WTC11 (cell line): ENCODE results near the gene STT3B. TPM values are rescaled to one million over a fixed set of nuclear protein-coding genes. Genes with fewer than 3 reads are reported as not detected.

Experiments used
- ATAC-seq: fragments of 200-7000 bp; cut with Tn5 transposase; 2 replicates; pipeline ENCODE4 v1.10.0; 2021; ENCODE audit warnings: mild to moderate bottlenecking, moderate library complexity
- CTCF ChIA-PET: fragments of 300-600 bp; sonication (Branson Sonifier 250); formaldehyde crosslinking; loops from one replicate; lab custom pipeline; 2021; ENCODE audit warnings: antibody characterized with exemption; lab: Charles Lee
- POLR2A ChIA-PET: fragments of 350-600 bp; sonication (Branson Sonifier 250); formaldehyde crosslinking; loops from one replicate; lab custom pipeline; 2021; ENCODE audit warnings: antibody characterized with exemption; lab: Charles Lee
- DNase-seq: peaks from one replicate; pipeline ENCODE4 v3.0.0; 2021; ENCODE audit warnings: low spot score
- H3K27ac Mint-ChIP-seq: 2 replicates; pipeline ENCODE4 v1.8.0; 2021; ENCODE audit warnings: mixed read lengths
- H3K27me3 Mint-ChIP-seq: 2 replicates; pipeline ENCODE4 v1.8.0; 2021; ENCODE audit warnings: low read depth, mild to moderate bottlenecking, moderate library complexity, mixed read lengths
- H3K36me3 Mint-ChIP-seq: 2 replicates; pipeline ENCODE4 v1.8.0; 2021; ENCODE audit warnings: mixed read lengths
- H3K4me1 Mint-ChIP-seq: 2 replicates; pipeline ENCODE4 v1.8.0; 2022; ENCODE audit warnings: mixed read lengths
- H3K4me3 Mint-ChIP-seq: 2 replicates; pipeline ENCODE4 v1.8.0; 2021; ENCODE audit warnings: mild to moderate bottlenecking, moderate library complexity, mixed read lengths
- H3K9me3 Mint-ChIP-seq: 2 replicates; pipeline ENCODE4 v1.8.0; 2021; ENCODE audit warnings: mixed read lengths
- ATF1 ChIP-seq: sonication (generic); formaldehyde crosslinking; IDR thresholded peaks from 2 replicates; pipeline ENCODE4 v1.8.1; 2023; ENCODE audit warnings: mild to moderate bottlenecking, moderate library complexity, missing genetic modification reagents
- CBFB ChIP-seq: sonication (generic); formaldehyde crosslinking; IDR thresholded peaks from 2 replicates; pipeline ENCODE4 v1.8.1; 2022; ENCODE audit warnings: mild to moderate bottlenecking, low read depth, missing genetic modification reagents
- ETV6 ChIP-seq: sonication (generic); formaldehyde crosslinking; IDR thresholded peaks from 2 replicates; pipeline ENCODE4 v1.8.1; 2022; ENCODE audit warnings: mild to moderate bottlenecking, missing genetic modification reagents
- GTF2I ChIP-seq: fragments of 250-450 bp; sonication (Bioruptor Pico); conservative IDR thresholded peaks from 2 replicates; pipeline ENCODE4 v1.4.0; 2021; ENCODE audit warnings: mild to moderate bottlenecking
- HMGA2 ChIP-seq: fragments of 250-450 bp; sonication (Bioruptor Pico); IDR thresholded peaks from 2 replicates; pipeline ENCODE4 v1.4.0; 2021; ENCODE audit warnings: mild to moderate bottlenecking, moderate library complexity
- HMGXB4 ChIP-seq: sonication (generic); formaldehyde crosslinking; IDR thresholded peaks from 2 replicates; pipeline ENCODE4 v1.8.1; 2023; ENCODE audit warnings: mild to moderate bottlenecking, moderate library complexity, missing genetic modification reagents
- JUN ChIP-seq: sonication (generic); formaldehyde crosslinking; IDR thresholded peaks from 2 replicates; pipeline ENCODE4 v1.8.0; 2023; ENCODE audit warnings: mild to moderate bottlenecking, missing genetic modification reagents
- KAT7 ChIP-seq: sonication (generic); formaldehyde crosslinking; IDR thresholded peaks from 2 replicates; pipeline ENCODE4 v1.8.1; 2023; ENCODE audit warnings: missing genetic modification reagents, mild to moderate bottlenecking, borderline replicate concordance
- NFATC4 ChIP-seq: fragments of 250-450 bp; sonication (Bioruptor Pico); IDR thresholded peaks from 2 replicates; pipeline ENCODE4 v1.9.0; 2021; ENCODE audit warnings: mild to moderate bottlenecking
- PRDM15 ChIP-seq: sonication (generic); formaldehyde crosslinking; IDR thresholded peaks from 2 replicates; pipeline ENCODE4 v1.8.0; 2022; ENCODE audit warnings: missing genetic modification reagents
- RORB ChIP-seq: fragments of 250-450 bp; sonication (Bioruptor Pico); IDR thresholded peaks from 2 replicates; pipeline ENCODE4 v1.9.0; 2021; ENCODE audit warnings: mild to moderate bottlenecking
- SMAD3 ChIP-seq: sonication (generic); formaldehyde crosslinking; IDR thresholded peaks from 2 replicates; pipeline ENCODE4 v1.8.0; 2022; ENCODE audit warnings: missing genetic modification reagents, mild to moderate bottlenecking, borderline replicate concordance
- STAT6 ChIP-seq: sonication (generic); formaldehyde crosslinking; conservative IDR thresholded peaks from 2 replicates; pipeline ENCODE4 v1.8.1; 2023; ENCODE audit warnings: mild to moderate bottlenecking, low read depth, missing genetic modification reagents, moderate library complexity
- USF1 ChIP-seq: sonication (generic); formaldehyde crosslinking; IDR thresholded peaks from 2 replicates; pipeline ENCODE4 v1.8.0; 2022; ENCODE audit warnings: mild to moderate bottlenecking, missing genetic modification reagents
- ZBTB21 ChIP-seq: sonication (generic); formaldehyde crosslinking; IDR thresholded peaks from 2 replicates; pipeline ENCODE4 v1.8.1; 2023; ENCODE audit warnings: mild to moderate bottlenecking, missing genetic modification reagents, borderline replicate concordance
- ZBTB43 ChIP-seq: sonication (generic); formaldehyde crosslinking; IDR thresholded peaks from 2 replicates; pipeline ENCODE4 v1.8.1; 2023; ENCODE audit warnings: mild to moderate bottlenecking, missing genetic modification reagents
- ZNF219 ChIP-seq: sonication (generic); formaldehyde crosslinking; IDR thresholded peaks from 2 replicates; pipeline ENCODE4 v1.8.0; 2023; ENCODE audit warnings: missing genetic modification reagents, mild to moderate bottlenecking, borderline replicate concordance
- ZNF317 ChIP-seq: sonication (generic); formaldehyde crosslinking; IDR thresholded peaks from 2 replicates; pipeline ENCODE4 v1.8.1; 2023; ENCODE audit warnings: low read depth, mild to moderate bottlenecking, moderate library complexity, missing genetic modification reagents, borderline replicate concordance
- ZNF416 ChIP-seq: fragments of 250-450 bp; sonication (Bioruptor Pico); IDR thresholded peaks from 2 replicates; pipeline ENCODE4 v1.9.0; 2021; ENCODE audit warnings: mild to moderate bottlenecking, inconsistent platforms
- ZNF423 ChIP-seq: fragments of 250-450 bp; sonication (Bioruptor Pico); IDR thresholded peaks from 2 replicates; pipeline ENCODE4 v2.1.2; 2022; ENCODE audit warnings: mild to moderate bottlenecking, moderate library complexity
- ZNF671 ChIP-seq: fragments of 250-450 bp; sonication (Bioruptor Pico); IDR thresholded peaks from 2 replicates; pipeline ENCODE4 v1.8.0; 2021; ENCODE audit warnings: mild to moderate bottlenecking
- total RNA-seq: library from RNA; stranded (reverse); gene quantifications from 3 replicates; pipeline ENCODE4 v1.2.3, GENCODE V29; 2021

STT3B gene
- total RNA-seq, 1 experiment from 2014 or later = 103 TPM

- TF ChIP-seq ATF1 (CRISPR knock-in tag) (no peak), RORB (CRISPR knock-in tag) (no peak), ZNF219 (CRISPR knock-in tag) (no peak)
These were observed 10.6 kb upstream of the STT3B start (continued) for GRCh38 chr3:31522152-31522551.

- CTCF ChIA-PET = no interaction called here
- H3K9me3 Mint-ChIP-seq = 0 out of 2 replicates have a peak, but pooled peaks cover 3% of the 10 kb centered on the region
- peaks cover 12% of the 10 kb centered on the region for H3K4me1 Mint-ChIP-seq
- no peak for TF ChIP-seq PRDM15 (CRISPR knock-in tag)
- TF ChIP-seq ZBTB43 (CRISPR knock-in tag) = no peak
- no peak for TF ChIP-seq HMGXB4
- no peak for TF ChIP-seq SMAD3 (CRISPR knock-in tag)
- TF ChIP-seq ZNF219 (CRISPR knock-in tag) = no peak
- no peak for TF ChIP-seq KAT7 (CRISPR knock-in tag)
- TF ChIP-seq USF1 = no peak
- TF ChIP-seq ETV6 (CRISPR knock-in tag) = no peak
- no peak for TF ChIP-seq ATF1 (CRISPR knock-in tag)
- no peak for TF ChIP-seq ZNF416
- TF ChIP-seq JUN = no peak
- TF ChIP-seq ZBTB21 (CRISPR knock-in tag) = no peak
- no peak for TF ChIP-seq NFATC4 (CRISPR knock-in tag)
- no peak for TF ChIP-seq HMGA2 (CRISPR knock-in tag)
- no peak for TF ChIP-seq CBFB
- no peak for TF ChIP-seq ZNF423 (CRISPR knock-in tag)
- no peak for TF ChIP-seq ZNF317
- TF ChIP-seq ZNF671 = no peak
- no peak overlapping the region for H3K4me3 Mint-ChIP-seq
- no peak overlapping the region for H3K27ac Mint-ChIP-seq
- DNase-seq (no peak), ATAC-seq (0 out of 2 replicates have a peak, but pooled peaks have one; percentile 24)
- no peaks in the 10 kb centered on the region; the same call in 1 of the 2 replicates for H3K27me3 Mint-ChIP-seq
- POLR2A ChIA-PET = no interaction called here
- no peaks in the 10 kb centered on the region for H3K36me3 Mint-ChIP-seq
These were observed 9.2 kb upstream of the STT3B start for GRCh38 chr3:31523543-31523942.

- CTCF ChIA-PET = no interaction called here
- ATAC-seq (no peak), DNase-seq (no peak)
- H3K36me3 Mint-ChIP-seq = no peaks in the 10 kb centered on the region
- POLR2A ChIA-PET = no interaction called here
- H3K27me3 Mint-ChIP-seq = no peaks in the 10 kb centered on the region
- no peaks in the 10 kb centered on the region for H3K9me3 Mint-ChIP-seq
- H3K4me3 Mint-ChIP-seq = no peak overlapping the region
- peaks cover 12% of the 10 kb centered on the region for H3K4me1 Mint-ChIP-seq
- H3K27ac Mint-ChIP-seq = no peak overlapping the region
- no peak for TF ChIP-seq STAT6
- 0 out of 2 replicates have a peak, but pooled peaks have one; percentile 11 for TF ChIP-seq GTF2I (CRISPR knock-in tag)
- no peak for TF ChIP-seq CBFB
These were observed 7.2 kb upstream of the STT3B start for GRCh38 chr3:31525532-31525931.
